ENCODE data around the gene RASSF1. TPM values are rescaled to one million over a fixed set of nuclear protein-coding genes. Genes with fewer than 3 reads are reported as not detected.

The RASSF1 gene
- total RNA-seq, 1 donor from 2014 or later, result 13.7 TPM

DNA sequence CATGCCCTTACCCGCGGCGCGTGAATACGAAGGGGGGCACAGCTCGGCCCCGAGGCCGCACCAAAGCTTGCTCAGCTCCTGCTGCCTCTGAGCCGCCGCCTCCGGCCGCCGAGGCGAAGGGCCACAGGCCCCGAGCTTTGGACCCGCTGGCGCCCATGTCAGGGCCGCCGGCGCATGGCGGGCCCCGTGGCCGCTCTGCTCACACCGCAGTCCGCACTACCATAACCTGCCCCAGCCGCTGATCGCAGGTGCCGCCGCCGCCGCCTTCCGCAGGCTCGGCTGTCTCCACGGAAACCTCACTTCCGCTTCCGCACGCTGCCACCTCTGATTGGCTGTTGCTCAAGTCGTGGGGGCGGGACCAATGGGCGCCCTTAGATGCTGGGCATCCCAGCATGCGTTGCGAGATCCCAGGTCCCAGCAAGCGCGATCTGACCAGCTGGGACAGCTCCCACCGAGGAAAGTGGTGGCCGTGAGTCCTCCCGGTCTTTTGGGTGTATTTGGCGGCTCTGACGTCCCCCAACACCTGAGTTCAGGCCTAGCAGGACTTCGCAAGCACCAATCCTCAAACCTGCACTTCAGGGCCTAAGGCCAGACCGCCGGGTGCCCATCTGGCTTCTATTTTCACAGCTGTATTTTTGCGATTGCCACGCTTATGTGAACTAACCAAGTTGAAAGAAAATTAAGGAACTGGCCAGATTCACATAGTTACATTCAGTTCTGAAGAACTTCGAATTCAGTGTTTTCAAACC is 12.5 kb downstream of the RASSF1 start, which contains the start of gene TUSC2:
Gene TUSC2 (minus strand): TSS at position 281 of the 749 bp plus-strand sequence. CDS start 124 bp downstream, at position 157.
- H3K4me1 Mint-ChIP-seq, result peaks cover 26% of the 10 kb centered on the region
- H3K27me3 ChIP-seq, result no peaks in the 10 kb centered on the region
- peak within 1 kb of the TSS; percentile 3 for H2AFZ ChIP-seq (replicated peaks)
- peak within 1 kb of the TSS; percentile 96 for H3K4me2 ChIP-seq
- peak within 1 kb of the TSS; percentile 95 for H3K4me3 Mint-ChIP-seq
- peaks cover 32% of the 10 kb centered on the region for H3F3A ChIP-seq (ENCODE audit: low read depth)
- H3K4me3 ChIP-seq, result peak within 1 kb of the TSS; percentile 82
- peaks cover 19% of the 10 kb centered on the region for H3K79me2 ChIP-seq (ENCODE audit: low read depth)
- peaks cover 10% of the 10 kb centered on the region for H3K4me1 ChIP-seq
- peak; percentile 99 for DNase-seq (ENCODE audit: low spot score)
- no peaks in the 10 kb centered on the region for H3K36me3 ChIP-seq
- H3K9me3 Mint-ChIP-seq, result no peaks in the 10 kb centered on the region
- peaks cover 6% of the 10 kb centered on the region for H3K27me3 Mint-ChIP-seq (ENCODE audit: insufficient read depth, low read depth)
- TF ChIP-seq EZH2phosphoT487 (IDR thresholded peaks at IDR 0.05) (no peak), EZH2 (IDR thresholded peaks at IDR 0.05) (no peak)
- TF ChIP-seq, protein P1, sequence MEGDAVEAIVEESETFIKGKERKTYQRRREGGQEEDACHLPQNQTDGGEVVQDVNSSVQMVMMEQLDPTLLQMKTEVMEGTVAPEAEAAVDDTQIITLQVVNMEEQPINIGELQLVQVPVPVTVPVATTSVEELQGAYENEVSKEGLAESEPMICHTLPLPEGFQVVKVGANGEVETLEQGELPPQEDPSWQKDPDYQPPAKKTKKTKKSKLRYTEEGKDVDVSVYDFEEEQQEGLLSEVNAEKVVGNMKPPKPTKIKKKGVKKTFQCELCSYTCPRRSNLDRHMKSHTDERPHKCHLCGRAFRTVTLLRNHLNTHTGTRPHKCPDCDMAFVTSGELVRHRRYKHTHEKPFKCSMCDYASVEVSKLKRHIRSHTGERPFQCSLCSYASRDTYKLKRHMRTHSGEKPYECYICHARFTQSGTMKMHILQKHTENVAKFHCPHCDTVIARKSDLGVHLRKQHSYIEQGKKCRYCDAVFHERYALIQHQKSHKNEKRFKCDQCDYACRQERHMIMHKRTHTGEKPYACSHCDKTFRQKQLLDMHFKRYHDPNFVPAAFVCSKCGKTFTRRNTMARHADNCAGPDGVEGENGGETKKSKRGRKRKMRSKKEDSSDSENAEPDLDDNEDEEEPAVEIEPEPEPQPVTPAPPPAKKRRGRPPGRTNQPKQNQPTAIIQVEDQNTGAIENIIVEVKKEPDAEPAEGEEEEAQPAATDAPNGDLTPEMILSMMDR (IDR thresholded peaks at IDR 0.05), result no peak
- H3K36me3 Mint-ChIP-seq, result peaks cover 2% of the 10 kb centered on the region
- no peaks in the 10 kb centered on the region for H3K9me3 ChIP-seq (ENCODE audit: low read depth)
- H4K20me1 ChIP-seq (ENCODE audit: low read depth), result peaks cover 15% of the 10 kb centered on the region
- peak within 1 kb of the TSS; percentile 50 for H3K27ac Mint-ChIP-seq
- H3K9ac ChIP-seq, result peak within 1 kb of the TSS; percentile 78
- H3K27ac ChIP-seq, result no peak within 1 kb of the TSS

DNA sequence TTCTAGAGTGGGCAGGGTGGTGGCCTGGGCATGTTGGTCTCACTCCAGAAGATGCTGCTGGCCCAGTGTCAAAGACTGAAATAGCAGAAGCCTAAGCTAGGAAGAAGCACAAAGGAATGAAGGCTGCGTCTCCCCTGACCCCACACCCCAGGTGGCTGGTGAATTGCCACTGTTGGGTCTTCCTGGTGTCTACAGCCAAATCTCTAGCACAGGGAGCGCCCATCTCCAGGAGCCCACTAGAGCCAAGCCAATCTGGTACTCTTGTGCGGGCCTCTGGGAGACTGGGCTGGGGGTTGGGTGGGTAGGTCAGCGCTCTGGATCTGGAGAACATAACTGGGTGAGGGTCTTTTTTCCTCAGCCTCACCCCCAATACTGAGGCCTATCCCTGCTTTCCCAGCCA is 13.5 kb downstream of the RASSF1 start:
- no peaks in the 10 kb centered on the region for H3K27me3 ChIP-seq
- no peak overlapping the region for H3K27ac Mint-ChIP-seq
- TF ChIP-seq EZH2 (IDR thresholded peaks at IDR 0.05) (no peak), EZH2phosphoT487 (IDR thresholded peaks at IDR 0.05) (no peak)
- TF ChIP-seq, protein P1 (IDR thresholded peaks at IDR 0.05), result no peak
- peaks cover 2% of the 10 kb centered on the region for H3K36me3 Mint-ChIP-seq
- peaks cover 17% of the 10 kb centered on the region for H3K79me2 ChIP-seq (ENCODE audit: low read depth)
- H3K9me3 Mint-ChIP-seq, result no peaks in the 10 kb centered on the region
- peaks cover 6% of the 10 kb centered on the region for H3K27me3 Mint-ChIP-seq (ENCODE audit: insufficient read depth, low read depth)
- H3K9ac ChIP-seq, result peak overlapping the region; percentile 78
- H3K4me2 ChIP-seq, result peak overlapping the region; percentile 96
- peaks cover 38% of the 10 kb centered on the region for H3F3A ChIP-seq (ENCODE audit: low read depth)
- H3K4me3 Mint-ChIP-seq, result peak overlapping the region; percentile 95
- no peaks in the 10 kb centered on the region for H3K9me3 ChIP-seq (ENCODE audit: low read depth)
- peaks cover 18% of the 10 kb centered on the region for H3K4me1 ChIP-seq
- DNase-seq (ENCODE audit: low spot score), result no peak
- peaks cover 35% of the 10 kb centered on the region for H3K4me1 Mint-ChIP-seq
- H2AFZ ChIP-seq (replicated peaks), result no peak overlapping the region
- H3K27ac ChIP-seq, result no peak overlapping the region
- no peaks in the 10 kb centered on the region for H3K36me3 ChIP-seq
- peak overlapping the region; percentile 82 for H3K4me3 ChIP-seq
- peaks cover 12% of the 10 kb centered on the region for H4K20me1 ChIP-seq (ENCODE audit: low read depth)

DNA sequence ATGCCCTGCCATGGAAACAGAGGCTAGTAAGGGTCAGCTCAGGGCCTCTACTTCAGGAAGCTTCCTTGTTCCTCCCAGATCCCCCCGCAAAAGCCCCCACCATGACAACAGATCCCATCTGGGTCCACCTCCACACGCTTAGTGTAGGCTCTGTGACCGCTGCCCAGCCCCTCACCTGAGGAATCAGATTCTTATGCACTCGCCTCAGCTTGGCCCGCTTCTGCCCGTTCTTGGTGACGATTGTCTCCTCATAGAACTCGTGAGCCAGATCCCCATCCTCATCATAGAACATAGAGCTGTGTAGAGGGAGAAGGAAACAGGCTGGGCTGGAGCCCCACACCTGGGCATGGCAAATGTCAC is 14.5 kb downstream of the RASSF1 start:
- H3K9me3 ChIP-seq (ENCODE audit: low read depth), result no peaks in the 10 kb centered on the region
- Mint-ChIP-seq H3K9me3 (no peaks in the 10 kb centered on the region), H3K27ac (no peak overlapping the region), H3K4me3 (peak overlapping the region; percentile 95), H3K36me3 (peaks cover 1% of the 10 kb centered on the region), H3K4me1 (peaks cover 35% of the 10 kb centered on the region), H3K27me3 (ENCODE audit: insufficient read depth, low read depth) (peaks cover 5% of the 10 kb centered on the region)
- no peak overlapping the region for H2AFZ ChIP-seq (replicated peaks)
- no peak overlapping the region for H3K27ac ChIP-seq
- H3K27me3 ChIP-seq, result no peaks in the 10 kb centered on the region
- no peak overlapping the region for H3K4me3 ChIP-seq
- peaks cover 17% of the 10 kb centered on the region for H3K79me2 ChIP-seq (ENCODE audit: low read depth)
- TF ChIP-seq EZH2phosphoT487 (IDR thresholded peaks at IDR 0.05), result no peak
- TF ChIP-seq EZH2 (IDR thresholded peaks at IDR 0.05), result no peak
- TF ChIP-seq, protein P1 (IDR thresholded peaks at IDR 0.05), result no peak
- H3K36me3 ChIP-seq, result no peaks in the 10 kb centered on the region
- H3K9ac ChIP-seq, result no peak overlapping the region
- peaks cover 12% of the 10 kb centered on the region for H4K20me1 ChIP-seq (ENCODE audit: low read depth)
- no peak for DNase-seq (ENCODE audit: low spot score)
- H3F3A ChIP-seq (ENCODE audit: low read depth), result peaks cover 42% of the 10 kb centered on the region
- no peak overlapping the region for H3K4me2 ChIP-seq
- H3K4me1 ChIP-seq, result peaks cover 20% of the 10 kb centered on the region
